H1 (cell line): ENCODE results near the gene CABLES2. TPM values are rescaled to one million over a fixed set of nuclear protein-coding genes. Genes with fewer than 3 reads are reported as not detected.

Experiments
- CTCF ChIA-PET: fragments of 300-600 bp; sonication (Branson Sonifier 250); formaldehyde crosslinking; loops from one replicate; lab custom pipeline; 2021; ENCODE audit not compliant: partially characterized antibody; lab: Charles Lee
- POLR2A ChIA-PET: fragments of 300-600 bp; sonication (Branson Sonifier 250); formaldehyde crosslinking; loops from one replicate; lab custom pipeline; 2021; ENCODE audit warnings: inconsistent platforms; ENCODE audit not compliant: partially characterized antibody; lab: Charles Lee
- DNase-seq, 2 experiments: peaks; one replicate each; pipeline versions ENCODE4 v3.0.0 to v3.0.0-alpha.2; 2010 to 2022; ENCODE audit warnings: low spot score in 2 of 2, low read depth in 1 of 2, mixed read lengths in 1 of 2
- FAIRE-seq: peaks from 2 replicates; lab custom pipeline; 2011; peaks lifted over from hg19 to GRCh38; lab: Jason Lieb, UNC
- H2AFZ ChIP-seq: 2 replicates; pipeline ENCODE4 v1.8.1; 2012; ENCODE audit warnings: low read length, inconsistent platforms
- H2AK5ac ChIP-seq: 2 replicates; pipeline ENCODE4 v1.6.1; 2013; ENCODE audit warnings: low read depth, low read length
- H2BK120ac ChIP-seq: replicated peaks from 2 replicates; pipeline ENCODE3; 2013; ENCODE audit warnings: low read depth, low read length, inconsistent platforms
- H2BK12ac ChIP-seq: 2 replicates; pipeline ENCODE4 v1.6.1; 2013; ENCODE audit warnings: low read depth, low read length
- H2BK15ac ChIP-seq: 2 replicates; pipeline ENCODE4 v1.6.1; 2013; ENCODE audit warnings: low read length
- H2BK20ac ChIP-seq: 2 replicates; pipeline ENCODE4 v1.6.1; 2013; ENCODE audit warnings: low read length
- H2BK5ac ChIP-seq: 2 replicates; pipeline ENCODE4 v1.6.1; 2013; ENCODE audit warnings: low read depth, low read length
- H3K14ac ChIP-seq: 2 replicates; pipeline ENCODE4 v1.6.1; 2013; ENCODE audit warnings: inconsistent platforms; ENCODE audit not compliant: insufficient read length
- H3K18ac ChIP-seq: 2 replicates; pipeline ENCODE4 v1.6.1; 2013; ENCODE audit warnings: low read length; ENCODE audit errors: extremely low read depth
- H3K23ac ChIP-seq: 2 replicates; pipeline ENCODE4 v1.6.1; 2013; ENCODE audit warnings: inconsistent platforms; ENCODE audit not compliant: insufficient read length
- H3K23me2 ChIP-seq: 2 replicates; pipeline ENCODE4 v1.6.1; 2013; ENCODE audit warnings: low read depth, low read length
- H3K27ac ChIP-seq: 2 replicates; pipeline ENCODE4 v1.6.1; 2011; ENCODE audit warnings: low read depth, low read length, inconsistent platforms
- H3K27me3 ChIP-seq, 4 experiments: replicated peaks in 1 of 4; 1 replicate in 1 of 4; 2 replicates in 3 of 4; pipeline versions ENCODE4 v1.6.1 to v1.8.1; 2011 to 2013; ENCODE audit warnings: low read length in 3 of 4, mild to moderate bottlenecking in 3 of 4, inconsistent platforms in 2 of 4, mixed read lengths in 2 of 4, moderate library complexity in 1 of 4; ENCODE audit not compliant: control insufficient read depth in 3 of 4, insufficient read depth in 3 of 4; ENCODE audit errors: extremely low read depth in 1 of 4
- H3K36me3 ChIP-seq, 4 experiments: 2 replicates each; pipeline versions ENCODE4 v1.6.1 to v1.8.1; 2011 to 2013; ENCODE audit warnings: mild to moderate bottlenecking in 4 of 4, low read length in 3 of 4, moderate library complexity in 2 of 4, control low read depth in 1 of 4, inconsistent platforms in 1 of 4; ENCODE audit not compliant: insufficient read depth in 4 of 4, control insufficient read depth in 2 of 4
- H3K4ac ChIP-seq: replicated peaks from 2 replicates; pipeline ENCODE3; 2013; ENCODE audit warnings: low read length, low read depth, mixed read lengths, inconsistent platforms; ENCODE audit not compliant: insufficient read length
- H3K4me1 ChIP-seq, 4 experiments: replicated peaks in 1 of 4; 1 replicate in 1 of 4; 2 replicates in 3 of 4; pipeline versions ENCODE4 v1.6.1 to v1.8.1; 2011 to 2013; ENCODE audit warnings: low read length in 3 of 4, inconsistent platforms in 2 of 4, mixed read lengths in 1 of 4; ENCODE audit not compliant: insufficient read depth in 4 of 4, control insufficient read depth in 3 of 4
- H3K4me2 ChIP-seq, 2 experiments: 2 replicates each; pipeline versions ENCODE4 v1.6.1 to v1.8.1; 2011 to 2013; ENCODE audit warnings: low read depth in 2 of 2, low read length in 2 of 2, control low read depth in 1 of 2, inconsistent platforms in 1 of 2, mild to moderate bottlenecking in 1 of 2; ENCODE audit not compliant: insufficient read depth in 1 of 2
- H3K4me3 ChIP-seq, 4 experiments: fragments of 200-600, 300-600 bp in 1 of 4; sonication (generic), shearing (Covaris generic), sonication (Bioruptor Twin) in 1 of 4; 2 replicates each; pipeline versions ENCODE4 v1.5.1 to v1.8.1; 2011 to 2016; ENCODE audit warnings: low read length in 4 of 4, low read depth in 3 of 4, control low read depth in 2 of 4, inconsistent platforms in 2 of 4, mild to moderate bottlenecking in 2 of 4, mixed read lengths in 1 of 4, moderate library complexity in 1 of 4; ENCODE audit not compliant: insufficient read depth in 2 of 4; ENCODE audit errors: extremely low read depth in 1 of 4
- H3K56ac ChIP-seq: replicated peaks from 2 replicates; pipeline ENCODE3; 2013; ENCODE audit warnings: low read depth, mild to moderate bottlenecking, mixed read lengths, low read length, inconsistent platforms; ENCODE audit not compliant: insufficient read length
- H3K79me1 ChIP-seq: 2 replicates; pipeline ENCODE4 v1.6.1; 2013; ENCODE audit warnings: low read depth, low read length, control low read depth
- H3K79me2 ChIP-seq, 2 experiments: 2 replicates each; pipeline versions ENCODE4 v1.6.1 to v1.8.1; 2012 to 2013; ENCODE audit warnings: low read length in 2 of 2, mild to moderate bottlenecking in 2 of 2, inconsistent platforms in 1 of 2; ENCODE audit not compliant: insufficient read depth in 2 of 2, control insufficient read depth in 1 of 2
- H3K9ac ChIP-seq, 4 experiments: replicated peaks in 1 of 4; 1 replicate in 1 of 4; 2 replicates in 3 of 4; pipeline versions ENCODE4 v1.6.1 to v1.8.1; 2011 to 2013; ENCODE audit warnings: low read depth in 3 of 4, low read length in 3 of 4, control low read depth in 2 of 4, mild to moderate bottlenecking in 2 of 4, moderate library complexity in 2 of 4, inconsistent platforms in 1 of 4; ENCODE audit errors: extremely low read depth in 1 of 4
- H3K9me3 ChIP-seq, 2 experiments: 2 replicates each; pipeline versions ENCODE4 v1.6.1 to v1.8.1; 2012 to 2013; ENCODE audit warnings: mild to moderate bottlenecking in 2 of 2, moderate library complexity in 2 of 2, control low read depth in 1 of 2, inconsistent platforms in 1 of 2, low read depth in 1 of 2, low read length in 1 of 2, mixed read lengths in 1 of 2; ENCODE audit not compliant: insufficient read depth in 2 of 2
- H4K20me1 ChIP-seq, 2 experiments: replicated peaks in 1 of 2; 2 replicates each; pipeline versions ENCODE3 to v1.8.1; 2011 to 2013; ENCODE audit warnings: inconsistent platforms in 2 of 2, low read length in 2 of 2, mild to moderate bottlenecking in 1 of 2; ENCODE audit not compliant: insufficient read depth in 2 of 2, control insufficient read depth in 1 of 2
- H4K5ac ChIP-seq: 2 replicates; pipeline ENCODE4 v1.6.1; 2013; ENCODE audit warnings: low read length, low read depth, mixed read lengths, inconsistent platforms; ENCODE audit not compliant: insufficient read length
- H4K8ac ChIP-seq: 2 replicates; pipeline ENCODE4 v1.8.0; 2013; ENCODE audit warnings: mild to moderate bottlenecking, moderate library complexity, low read length, inconsistent platforms; ENCODE audit not compliant: insufficient read depth; ENCODE audit errors: extremely low read depth
- H4K91ac ChIP-seq: replicated peaks from 2 replicates; pipeline ENCODE3; 2013; ENCODE audit warnings: low read length, mixed read lengths, inconsistent platforms; ENCODE audit not compliant: insufficient read length
- SAP30 ChIP-seq: fragments of 300-600 bp; sonication (generic); IDR thresholded peaks from 2 replicates; pipeline ENCODE4 v1.7.1; 2012; ENCODE audit warnings: low read length, moderate library complexity, mild to moderate bottlenecking, inconsistent platforms; ENCODE audit not compliant: insufficient read depth, insufficient replicate concordance
- WGBS, 2 experiments: shearing (Covaris generic) in 1 of 2; methylation state at CpG; one replicate each; pipeline versions ENCODE4 v1.1.6 to v1.1.7; 2013 to 2015; ENCODE audit warnings: low lambda C conversion rate in 2 of 2, mixed read lengths in 2 of 2, inconsistent platforms in 1 of 2, low coverage in 1 of 2, missing lambda C conversion rate in 1 of 2; ENCODE audit not compliant: insufficient replicate concordance in 2 of 2, insufficient coverage in 1 of 2, insufficient read length in 1 of 2; ENCODE audit errors: extremely low coverage in 1 of 2, missing lambda C conversion rate in 1 of 2; 5-methylcytosine and 5-hydroxymethylcytosine counted together
- polyA plus RNA-seq, 7 experiments: library from polyadenylated mRNA; depleted of rRNA in 3 of 7; stranded (reverse) in 5 of 7; unstranded in 2 of 7; fragments of >200 nt in 5 of 7; fragments of 200-250 nt in 2 of 7; gene quantifications; 1 replicate in 5 of 7; 2 replicates in 1 of 7; 4 replicates in 1 of 7; pipeline versions ENCODE4 v1.2.1 to v1.2.3, GENCODE V29; 2011 to 2013; ENCODE audit warnings: missing spikeins in 2 of 7, mixed read lengths in 2 of 7
- total RNA-seq: library from RNA; stranded (reverse); fragmentation: NEBNext Ultra II Directional; extraction: Animal tissue kit (Norgen Biotek cat#: 25700); gene quantifications from 2 replicates; pipeline ENCODE4 v1.2.1, GENCODE V29; 2021

CABLES2 gene
- total and polyA plus RNA-seq, 2 of the 8 experiments (the other 6 are each of a cell fraction or from before 2014, with no cell fraction given): 8.0 to 8.8 TPM

- Histone ChIP-seq H2BK20ac (no peak overlapping the region), H3K4ac (no peak overlapping the region), H3K27ac (no peak overlapping the region), H4K5ac (no peak overlapping the region), H3K4me1 (peaks cover 3 to 59% (median 46%) of the 10 kb centered on the region in 4 experiments), H2BK12ac (no peak overlapping the region), H3K27me3 (no peaks in the 10 kb centered on the region), H2BK15ac (peak overlapping the region; percentile 92; the same call in 1 of the 2 replicates), H3K9me3 (no peaks in the 10 kb centered on the region), H3K23ac (no peak overlapping the region), H3K9ac (no peak overlapping the region), H3K56ac (no peak overlapping the region), H3K4me3 (no peak overlapping the region), H4K8ac (no peak overlapping the region), H2AK5ac (no peak overlapping the region), H3K4me2 (no peak overlapping the region), H3K23me2 (peaks cover under 1% of the 10 kb centered on the region; the same call in 1 of the 2 replicates), H2BK120ac (no peak overlapping the region), H3K14ac (no peak overlapping the region), H3K36me3 (peaks cover 4 to 25% (median 7%) of the 10 kb centered on the region in 4 experiments; a peak in 4 of 8 replicates), H4K91ac (peak overlapping the region; percentile 6), H3K18ac (no peak overlapping the region), H3K79me2 (peaks cover 12 to 75% of the 10 kb centered on the region in 2 experiments; a peak in 3 of 4 replicates), H3K79me1 (peaks cover 30% of the 10 kb centered on the region), H4K20me1 (peaks cover 0 to 21% of the 10 kb centered on the region in 2 experiments), H2AFZ (no peak overlapping the region), H2BK5ac (peak overlapping the region; percentile 73)
- no peak for TF ChIP-seq SAP30
- DNase-seq: no peak
- POLR2A ChIA-PET: interaction anchor here (0.5 to 10.4 kb wide), 15 partner anchors 8 to 308 kb away, joined by 3 to 114 read pairs (median 5); partner anchors contain the start of genes LAMA5 and RPS21
- CTCF ChIA-PET: interaction anchor here (0.9 to 3.6 kb wide), 7 partner anchors 8 to 48 kb away, joined by 3 to 30 read pairs (median 13); partner anchors contain the start of gene LAMA5
- FAIRE-seq: no peak
- 99% methylated on average over 13 of the region's 25 CpGs; no CpG with 5 or more reads in 1 of the 2 experiments for WGBS, 2 experiments
Measured at GRCh38 chr20:62357187-62357667, 49.9 kb downstream of the CABLES2 start.
